Activated CD4-positive, alpha-beta T cell treated with anti-CD3 and anti-CD28 coated beads, Interleukin-2, Interleukin-4, amounts not matched to agents 100 ng/mL and 50 ng/mL, durations not matched to agents 16 hours and 8 hours (primary cell): ENCODE data around the gene IGSF23.
"Not testable (repeated sequence)": the region's sequence is repeated elsewhere in the genome, so short reads cannot be mapped to it uniquely, and the experiment has no call there.

Experiments
- DNase-seq: peaks from one replicate; pipeline ENCODE4 v3.0.0-alpha.2; 2020; ENCODE audit warnings: low spot score

Gene IGSF23

DNA sequence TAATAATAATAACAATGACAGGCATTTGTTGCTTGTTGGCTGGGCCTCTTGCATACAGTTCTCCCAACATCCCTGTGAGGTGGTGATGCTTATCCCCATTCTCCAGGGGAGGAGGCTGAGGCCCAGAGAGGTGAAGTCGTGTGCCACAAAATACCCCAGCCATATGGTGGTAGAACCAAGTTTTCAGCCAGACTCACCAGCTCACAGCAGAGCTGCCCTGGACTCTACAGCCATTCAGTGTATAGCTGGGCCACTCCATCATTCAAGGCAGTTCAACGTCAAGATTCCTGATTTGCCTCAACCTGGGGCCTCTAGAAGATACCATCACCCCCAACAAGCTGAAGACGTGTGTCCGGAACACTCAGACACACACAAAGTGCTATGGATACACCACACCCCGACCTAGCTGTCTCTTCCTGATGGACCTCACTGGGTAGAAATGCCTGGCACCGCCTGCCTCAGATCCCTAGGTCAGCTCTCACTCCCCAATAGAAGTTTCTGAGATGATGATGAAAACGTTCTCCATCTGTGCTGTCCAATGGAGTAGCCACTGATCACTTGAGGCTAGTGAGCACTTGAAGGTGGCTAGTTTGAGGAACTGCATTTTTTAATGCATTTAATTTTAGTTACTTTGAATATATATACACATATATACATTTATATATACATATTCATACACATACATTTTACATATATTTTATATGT is 53.6 kb downstream of the IGSF23 start:
- no peak for DNase-seq

DNA sequence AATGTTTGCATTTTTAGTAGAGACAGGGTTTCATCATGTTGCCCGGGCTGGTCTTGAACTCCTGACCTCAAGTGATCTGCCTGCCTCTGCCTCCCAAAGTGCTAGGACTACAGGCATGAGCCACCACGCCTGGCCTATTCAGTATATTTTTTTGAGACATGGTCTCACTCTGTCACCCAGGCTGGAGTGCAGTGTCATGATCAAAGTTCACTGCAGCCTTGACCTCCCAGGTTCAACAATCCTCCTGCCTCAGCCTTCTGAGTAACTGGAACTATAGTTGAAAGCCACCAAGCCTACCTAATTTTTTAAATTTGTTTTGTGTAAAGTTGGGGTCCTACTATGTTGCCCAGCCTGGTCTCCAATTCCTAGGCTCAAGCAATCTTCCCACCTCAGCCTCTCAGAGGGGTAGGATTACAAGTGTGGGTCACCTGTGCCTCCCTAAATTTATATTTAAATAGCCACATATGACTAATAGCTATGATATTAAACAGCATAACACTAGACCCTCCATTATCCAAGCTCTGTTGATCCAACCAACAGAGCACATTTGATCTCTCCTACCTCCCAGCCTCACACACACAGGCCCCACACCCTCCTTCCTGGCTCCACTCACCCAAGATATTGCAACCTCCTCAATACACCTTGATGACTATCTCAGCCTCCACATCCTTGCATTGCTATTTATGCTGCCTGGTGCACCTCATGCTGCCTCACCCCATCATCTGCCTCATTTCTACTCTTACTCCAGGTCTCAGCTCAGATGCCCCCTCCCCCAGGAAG is 55.8 kb downstream of the IGSF23 start:
- DNase-seq, result no peak

DNA sequence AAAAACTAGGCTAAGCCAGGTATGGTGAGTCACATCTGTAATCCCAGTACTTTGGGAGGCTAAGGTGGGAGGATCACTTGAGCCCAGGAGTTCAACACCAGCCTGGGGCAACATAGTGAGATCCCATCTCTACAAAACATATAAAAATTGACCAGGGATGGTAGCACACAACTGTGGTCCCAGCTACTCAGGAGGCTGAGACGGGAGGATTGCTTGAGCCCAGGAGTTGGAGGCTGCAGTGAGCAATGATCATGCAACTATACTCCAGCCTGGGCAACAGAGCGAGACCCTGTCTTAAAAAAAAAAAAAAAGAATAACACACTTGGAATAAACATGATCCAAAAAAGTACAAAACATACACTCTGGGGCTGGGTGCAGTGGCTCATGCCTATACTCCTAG is 56.7 kb downstream of the IGSF23 start:
- not testable (repeated sequence) for DNase-seq

DNA sequence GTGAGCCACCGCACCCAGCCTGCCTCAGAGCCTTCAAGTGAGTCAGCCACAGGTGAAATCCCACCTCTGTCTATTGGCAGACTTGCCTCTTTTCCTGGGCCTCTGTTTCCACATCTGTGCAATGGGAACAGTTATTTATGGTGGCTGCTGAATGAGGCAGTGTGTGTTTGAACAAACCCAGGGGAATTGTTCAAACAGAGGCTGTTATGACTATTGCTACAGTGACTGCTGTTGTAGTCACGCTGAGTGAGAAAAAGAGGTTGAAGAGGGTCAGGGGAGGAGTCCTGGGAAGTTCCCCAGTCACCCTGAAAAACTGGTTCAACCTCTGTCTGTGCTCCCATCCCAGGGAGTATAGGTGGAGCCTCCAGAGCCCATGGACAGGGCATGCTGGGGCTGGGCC is 58.0 kb downstream of the IGSF23 start, which contains the start of gene CEACAM19:
Gene CEACAM19, plus strand, starts transcription at position 83 of the 400 bp plus-strand sequence. CDS start 450 bp downstream, outside the sequence.
- no peak for DNase-seq

DNA sequence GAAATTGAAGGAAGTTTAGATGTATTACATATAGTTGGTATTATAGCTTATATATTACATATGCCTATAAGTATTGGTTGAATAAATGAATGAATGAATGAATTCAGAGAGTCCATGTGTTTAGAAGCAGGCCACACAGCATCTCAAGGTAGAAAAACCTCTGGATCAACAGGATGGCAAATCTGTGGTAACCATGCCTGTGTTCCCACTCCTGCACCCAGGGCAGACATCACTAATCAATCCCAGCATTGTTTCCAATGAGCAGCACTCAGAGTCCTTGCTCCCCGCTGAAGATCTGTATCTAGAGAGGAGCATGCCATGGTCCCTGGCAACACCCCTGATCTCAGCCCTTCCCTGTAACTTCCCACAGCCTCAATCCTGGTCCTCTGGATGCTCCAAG is 58.9 kb downstream of the IGSF23 start:
- no peak for DNase-seq

DNA sequence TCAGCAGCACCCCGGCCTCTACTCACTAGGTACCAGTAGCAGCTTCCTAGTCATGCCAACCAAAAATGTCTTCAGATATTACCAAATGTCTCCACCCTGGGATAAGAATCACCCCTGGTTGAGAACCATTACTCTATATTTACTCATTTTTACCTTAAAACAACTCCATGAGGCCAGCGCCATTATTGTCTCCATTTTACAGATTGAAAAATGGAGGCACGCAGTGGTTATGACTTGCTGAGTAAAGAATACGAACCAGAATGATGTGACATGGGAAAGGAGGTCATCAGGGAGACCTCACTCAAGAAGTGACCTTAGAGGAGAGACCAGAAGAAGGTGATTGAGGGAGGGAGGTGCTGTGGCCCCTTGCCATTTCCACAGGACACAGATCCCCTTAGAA is 60.1 kb downstream of the IGSF23 start:
- no peak for DNase-seq

DNA sequence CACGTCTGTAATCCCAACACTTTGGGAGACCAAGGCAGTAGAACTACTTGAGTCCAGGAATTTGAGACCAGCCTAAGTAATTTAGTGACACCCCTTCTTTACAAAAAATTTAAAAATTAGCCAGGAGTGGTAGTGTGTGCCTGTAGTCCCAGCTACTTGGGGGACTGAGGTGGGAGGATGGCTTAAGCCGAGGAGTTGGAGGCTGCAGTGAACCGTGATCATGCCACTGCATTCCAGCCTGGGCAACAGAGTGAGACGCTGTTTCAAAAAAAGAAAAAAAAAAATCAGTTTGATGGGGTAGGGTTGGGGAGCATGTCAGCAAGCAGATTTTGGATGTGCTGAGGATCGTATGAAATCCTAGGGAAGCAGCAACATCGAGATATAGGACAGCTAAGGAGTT is 62.2 kb downstream of the IGSF23 start:
- no peak for DNase-seq

DNA sequence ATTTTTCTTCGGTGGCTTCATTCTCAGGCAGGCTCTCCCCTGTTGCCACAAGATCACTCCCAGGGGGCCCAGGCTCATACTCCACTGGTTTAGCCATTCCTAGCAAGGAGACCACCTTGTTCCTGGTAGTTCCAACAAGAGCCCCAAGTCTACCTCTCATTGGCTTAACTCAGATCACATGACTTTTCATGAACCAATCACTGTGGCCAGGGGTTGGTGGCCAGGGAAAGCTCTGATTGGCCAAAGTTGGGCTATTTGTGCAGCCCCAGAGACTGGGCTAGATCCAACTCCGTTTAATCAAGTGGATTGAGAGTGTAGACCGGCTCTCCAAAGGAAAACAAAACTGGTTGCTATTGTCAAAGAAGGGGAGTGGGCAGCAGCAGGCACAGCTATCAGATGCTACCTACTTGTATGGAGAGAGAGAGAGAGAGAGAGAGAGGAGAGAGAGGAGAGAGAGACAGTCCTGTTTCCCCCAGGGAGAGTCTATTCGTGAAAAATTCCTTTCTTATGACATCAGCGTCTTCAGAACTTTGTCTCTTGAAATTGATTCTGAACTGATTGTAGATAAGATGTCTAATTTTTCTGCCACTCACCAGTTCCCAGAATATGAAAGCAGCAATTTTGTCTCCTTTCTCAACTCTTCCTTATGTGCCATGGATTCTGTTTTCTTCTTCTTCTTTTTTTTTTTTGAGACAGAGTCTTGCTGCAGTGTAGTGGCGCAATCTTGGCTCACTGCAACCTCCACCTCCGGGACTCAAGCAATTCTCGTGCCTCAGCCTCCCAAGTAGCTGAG is 63.9 kb downstream of the IGSF23 start:
- DNase-seq, result no peak

DNA sequence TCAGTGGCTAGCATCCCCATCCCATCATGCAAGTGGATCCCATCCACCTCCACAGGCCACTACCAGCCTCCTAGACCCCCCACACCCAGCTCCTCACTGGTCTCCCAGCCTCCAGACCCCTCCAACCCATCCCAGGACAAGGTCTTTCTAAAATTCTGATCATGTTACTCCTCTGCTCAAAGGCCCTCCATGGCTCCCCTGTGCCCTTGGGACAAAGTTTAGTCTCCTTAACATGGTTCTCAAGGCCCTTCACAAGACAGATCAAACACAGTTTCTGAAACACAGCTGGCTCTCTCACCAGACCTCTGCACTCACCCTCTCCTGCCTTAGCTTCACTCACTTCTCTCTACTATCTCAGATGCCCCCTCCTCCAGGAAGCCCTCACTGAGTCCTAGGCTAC is 67.2 kb downstream of the IGSF23 start:
- DNase-seq, result no peak

DNA sequence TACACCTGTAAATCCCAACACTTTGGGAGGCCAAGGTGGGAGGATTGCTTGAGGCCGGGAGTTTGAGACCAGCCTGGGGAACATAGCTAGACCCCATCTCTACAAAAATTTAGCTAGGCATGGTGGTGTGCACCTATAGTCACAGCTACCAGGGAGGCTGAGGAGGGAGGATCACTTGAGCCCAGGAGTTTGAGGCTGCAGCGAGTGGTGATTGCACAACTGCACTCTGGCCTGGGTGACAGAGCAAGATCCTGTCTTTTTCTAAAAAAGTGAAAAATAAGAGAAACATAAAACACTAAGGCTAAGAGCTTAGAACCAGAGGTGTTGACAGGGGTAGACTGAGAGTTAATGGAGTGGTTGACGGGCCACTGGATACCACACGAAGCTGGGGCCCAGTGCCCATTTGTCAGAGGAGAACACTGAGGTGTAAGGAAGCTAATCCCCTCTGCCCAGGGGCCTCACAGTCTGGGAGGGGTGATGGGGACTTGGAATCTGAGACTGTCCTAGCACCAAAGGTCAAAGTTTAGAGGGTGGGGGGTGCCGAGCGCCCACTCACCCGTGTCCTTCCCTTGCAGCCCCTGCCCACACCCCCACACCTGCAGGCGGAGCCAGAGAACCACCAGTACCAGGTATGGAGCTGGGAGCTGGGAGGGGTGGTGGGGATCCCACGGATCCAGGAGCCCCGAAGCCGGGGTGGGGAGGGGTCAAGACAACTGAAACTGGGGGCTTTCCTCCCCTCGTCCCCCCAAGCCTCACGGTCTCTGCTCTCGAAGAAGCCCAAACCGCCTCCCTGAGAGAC is 68.8 kb downstream of the IGSF23 start:
- no peak for DNase-seq

DNA sequence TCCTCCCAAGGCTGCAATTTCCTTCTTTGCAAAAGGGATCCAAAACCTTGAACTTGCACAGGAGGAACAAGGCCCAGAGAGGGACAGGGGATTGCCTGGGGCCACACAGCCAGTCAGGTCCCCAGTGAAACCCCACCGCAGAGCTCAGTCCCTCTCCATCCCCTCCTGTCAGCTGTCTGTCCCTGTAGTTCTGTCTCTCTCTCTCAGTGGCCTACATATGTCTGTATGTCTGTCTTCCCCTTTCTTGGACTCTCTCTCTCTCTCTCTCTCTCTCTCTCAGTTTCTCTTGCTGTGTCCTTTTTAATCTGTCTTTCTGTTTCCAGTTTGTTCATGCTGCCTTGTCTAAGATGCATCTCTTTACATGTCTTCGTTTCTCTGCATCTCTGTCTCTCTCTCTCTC is 69.4 kb downstream of the IGSF23 start:
- no peak for DNase-seq

DNA sequence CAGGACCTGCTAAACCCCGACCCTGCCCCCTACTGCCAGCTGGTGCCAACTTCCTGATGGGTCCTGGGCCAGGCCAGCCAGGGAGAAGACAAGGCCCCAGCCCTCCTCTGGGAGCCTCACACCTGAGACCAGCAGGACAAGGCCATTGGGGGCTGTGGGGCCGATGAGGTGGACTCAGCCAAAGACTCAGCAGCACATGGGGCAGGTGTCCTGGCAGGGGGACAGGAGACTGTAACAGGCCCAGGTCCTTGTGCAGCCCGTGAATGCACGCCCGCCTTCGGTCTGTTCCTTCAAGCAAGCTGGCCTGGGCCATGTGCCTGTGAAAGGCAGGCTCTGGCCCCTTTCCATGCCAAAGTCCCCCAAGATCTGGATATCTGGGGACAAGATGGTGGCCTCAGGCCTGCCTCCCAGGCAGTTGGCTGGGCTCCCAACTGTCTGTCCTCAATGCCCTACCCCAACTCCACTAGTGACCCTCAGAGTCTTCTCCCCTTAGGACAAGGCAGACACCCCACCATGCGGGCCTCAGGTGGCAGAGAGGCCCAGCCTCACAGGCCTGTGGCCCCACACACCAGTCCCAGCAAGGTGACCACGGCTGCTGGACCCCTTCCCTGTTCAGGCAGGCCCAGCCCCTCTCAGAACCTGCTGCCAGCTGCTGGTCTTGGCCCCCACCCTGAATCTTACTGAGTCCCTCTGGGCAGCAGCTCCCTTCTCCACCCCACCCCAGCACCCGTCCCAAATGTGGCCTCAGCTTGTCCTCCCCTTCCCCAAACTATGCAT is 70.3 kb downstream of the IGSF23 start:
- no peak for DNase-seq

DNA sequence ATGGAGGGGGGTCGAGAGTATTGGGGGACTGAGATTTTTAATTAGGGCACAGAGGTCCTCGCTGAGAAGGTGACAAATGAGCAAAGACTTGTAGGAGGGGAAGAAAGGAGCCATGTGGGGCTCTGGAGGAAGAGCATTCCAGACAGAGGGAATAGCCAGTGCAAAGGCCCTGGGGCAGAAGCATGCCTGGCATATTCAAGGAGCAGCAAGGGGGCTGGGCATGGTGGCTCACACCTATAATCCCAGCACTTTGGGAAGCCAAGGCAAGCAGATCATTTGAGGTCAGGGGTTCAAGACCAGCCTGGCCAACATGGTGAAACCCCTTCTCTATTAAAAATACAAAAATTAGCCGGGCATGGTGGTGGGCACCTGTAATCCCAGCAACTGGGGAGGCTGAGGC is 71.0 kb downstream of the IGSF23 start:
- not testable (repeated sequence) for DNase-seq

DNA sequence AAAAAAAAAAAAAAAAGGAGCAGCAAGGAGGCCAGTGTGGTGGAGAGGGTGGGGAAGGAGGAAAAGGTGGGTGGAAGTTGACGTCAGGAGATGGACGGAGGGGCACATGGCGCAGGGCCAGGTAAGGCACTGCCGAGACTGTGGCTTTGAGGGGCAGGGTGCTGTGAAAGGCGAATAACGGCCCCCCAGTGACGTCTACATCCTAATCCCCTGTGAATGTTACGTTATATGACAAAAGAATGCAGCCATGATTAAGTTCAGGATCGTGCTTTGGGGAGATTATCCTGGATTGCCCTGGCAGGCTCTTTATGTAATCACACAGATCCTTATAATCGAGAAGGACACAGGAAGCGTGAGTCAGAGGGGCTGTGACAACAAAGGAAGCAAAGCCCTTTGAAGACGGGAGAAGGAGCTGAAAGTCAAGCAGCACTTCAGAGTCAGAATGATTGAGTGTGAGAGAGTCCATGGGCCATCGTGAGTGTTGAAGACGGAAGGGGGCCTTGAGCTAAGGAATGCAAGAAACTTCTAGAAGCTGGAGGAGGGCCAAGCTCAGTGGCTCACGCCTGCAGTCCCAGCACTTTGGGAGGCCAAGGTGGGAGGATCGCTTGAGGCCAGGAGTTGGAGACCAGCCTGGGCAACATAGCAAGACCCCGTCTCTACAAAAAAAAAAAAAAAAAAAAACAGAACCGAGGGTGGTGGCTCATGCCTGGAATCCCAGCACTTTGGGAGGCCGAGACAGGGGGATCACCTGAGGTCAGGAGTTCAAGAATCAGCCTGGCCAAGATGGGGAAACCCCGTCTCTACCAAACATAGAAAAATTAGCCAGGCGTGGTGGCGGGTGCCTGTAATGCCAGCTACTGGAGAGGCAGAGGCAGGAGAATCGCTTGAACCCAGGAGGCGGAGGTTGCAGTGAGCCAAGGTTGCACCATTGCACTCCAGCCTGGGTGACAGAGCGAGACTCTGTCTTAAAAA is 71.8 kb downstream of the IGSF23 start:
- DNase-seq, result no peak

DNA sequence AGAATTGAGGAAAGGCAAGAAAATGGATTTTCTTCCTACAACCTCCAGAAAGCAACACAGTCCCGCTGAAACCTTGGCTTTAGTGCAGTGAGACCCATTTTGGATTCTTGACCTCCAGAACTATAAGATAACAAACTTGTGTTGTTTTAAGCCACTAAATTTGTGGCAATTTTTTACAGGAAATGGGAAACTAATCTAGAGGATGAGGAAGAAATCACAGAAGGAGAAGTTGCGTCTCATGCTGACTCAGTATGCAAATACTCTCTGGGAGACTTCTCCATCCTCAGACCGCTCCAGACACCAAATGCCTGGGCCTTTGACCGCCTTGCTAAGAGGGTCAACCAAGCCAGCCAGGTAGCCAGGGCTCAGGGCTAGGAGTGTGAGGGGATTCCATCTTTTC is 72.5 kb downstream of the IGSF23 start:
- DNase-seq, result no peak
